NCI-H526 (cell line): Measurements from ENCODE around the gene GRM4.
A peak's percentile ranks its signal among the peaks of the same experiment; 100 is the strongest.

Experiments used
- DNase-seq, 2 experiments: peaks; one replicate each; lab custom pipeline; 2025; lab: John Stamatoyannopoulos, UW

Gene GRM4

DNA sequence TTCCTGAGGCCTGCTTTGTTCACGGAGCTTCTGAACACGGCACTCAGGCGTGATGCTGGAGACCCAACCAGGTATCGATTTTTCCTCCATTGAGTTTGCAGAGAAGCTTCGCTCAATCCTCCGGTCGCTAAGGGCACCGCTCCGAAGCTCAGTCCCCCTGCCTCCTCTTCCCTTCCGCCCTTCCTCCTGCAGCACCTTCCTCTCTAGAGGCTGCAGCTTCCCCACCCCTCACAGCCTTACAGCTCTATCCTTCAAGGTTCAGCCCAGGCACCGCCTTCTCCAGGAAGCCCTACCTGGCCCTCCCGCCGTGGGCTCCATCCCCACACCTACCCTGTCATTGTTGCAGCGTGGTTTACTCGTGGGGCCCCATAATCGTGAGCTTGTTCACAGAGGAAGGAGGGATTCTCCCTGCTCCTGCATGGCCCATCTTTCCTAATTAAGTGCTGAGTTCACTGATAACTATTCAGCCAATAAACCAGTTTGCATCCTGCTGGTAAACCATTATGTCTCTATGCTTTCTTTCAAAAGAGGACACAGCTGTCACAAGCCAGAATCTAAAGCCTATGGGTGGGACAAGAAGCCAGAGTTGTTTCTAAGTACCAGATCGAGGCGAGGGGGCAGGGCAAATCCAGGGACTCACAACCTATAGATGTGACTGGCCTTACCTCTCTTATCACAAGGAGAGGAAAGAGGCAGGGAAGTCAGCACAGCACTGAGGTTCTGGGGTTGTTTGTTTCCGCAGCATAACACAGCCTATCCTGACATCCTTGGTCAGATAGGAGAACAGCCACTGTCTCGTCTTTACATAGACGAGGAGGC, 152.0 kb downstream of the GRM4 start:
- no peak for DNase-seq

DNA sequence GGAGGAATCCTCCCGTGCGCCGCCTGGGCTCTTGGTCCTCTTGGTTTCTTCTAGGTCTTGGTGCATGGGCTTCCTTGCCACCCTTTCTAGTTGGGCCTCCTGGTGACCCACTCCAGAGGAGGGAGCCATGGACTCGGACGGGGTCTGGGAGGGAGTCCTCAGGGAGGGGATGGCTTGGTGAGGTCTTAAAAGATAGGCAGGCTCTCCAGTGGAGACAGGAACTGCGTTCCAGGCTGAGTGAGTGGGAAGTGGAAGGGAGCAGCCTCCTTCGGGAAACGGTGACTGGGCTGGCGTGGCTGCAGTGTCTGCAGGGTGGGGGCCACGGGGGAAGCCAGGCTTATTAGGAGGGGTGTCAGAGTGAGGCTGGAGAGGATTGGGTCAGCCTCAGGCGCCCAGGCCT, 152.8 kb downstream of the GRM4 start:
- no peak for DNase-seq

DNA sequence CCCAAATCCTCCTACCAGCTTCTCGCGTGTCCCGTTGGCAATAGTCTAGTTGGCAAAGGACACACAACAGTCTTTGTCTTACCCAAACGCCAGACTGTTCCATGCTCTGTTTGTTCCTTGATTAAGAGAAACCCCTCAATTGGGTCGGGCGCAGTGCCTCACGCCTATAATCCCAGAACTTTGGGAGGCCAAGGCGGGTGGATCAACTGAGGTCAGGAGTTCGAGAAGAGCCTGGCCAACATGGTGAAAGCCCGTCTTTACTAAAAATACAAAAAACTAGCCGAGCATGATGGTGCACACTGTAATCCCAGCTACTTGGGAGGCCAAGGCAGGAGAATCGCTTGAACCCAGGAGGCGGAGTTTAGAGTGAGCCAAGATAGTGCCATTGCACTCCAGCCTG, 153.7 kb downstream of the GRM4 start:
- DNase-seq: no peak

DNA sequence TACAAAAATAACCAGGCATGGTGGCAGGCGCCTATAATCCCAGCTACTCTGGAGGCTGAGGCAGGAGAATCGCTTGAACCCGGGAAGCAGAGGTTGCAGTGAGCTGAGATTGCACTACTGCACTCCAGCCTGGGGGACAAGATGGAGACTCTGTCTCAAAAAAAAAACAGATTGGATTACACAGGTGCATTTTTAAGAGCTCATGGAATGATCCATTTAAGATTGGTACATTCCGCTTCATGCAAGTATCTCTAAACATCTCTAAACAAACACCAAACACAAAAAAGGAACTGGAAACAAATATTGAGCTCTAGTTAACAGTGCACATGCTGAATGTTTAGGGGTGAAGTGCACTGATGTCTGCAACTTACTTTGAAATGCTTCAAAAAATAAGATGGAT, 154.3 kb downstream of the GRM4 start:
- DNase-seq: no peak

DNA sequence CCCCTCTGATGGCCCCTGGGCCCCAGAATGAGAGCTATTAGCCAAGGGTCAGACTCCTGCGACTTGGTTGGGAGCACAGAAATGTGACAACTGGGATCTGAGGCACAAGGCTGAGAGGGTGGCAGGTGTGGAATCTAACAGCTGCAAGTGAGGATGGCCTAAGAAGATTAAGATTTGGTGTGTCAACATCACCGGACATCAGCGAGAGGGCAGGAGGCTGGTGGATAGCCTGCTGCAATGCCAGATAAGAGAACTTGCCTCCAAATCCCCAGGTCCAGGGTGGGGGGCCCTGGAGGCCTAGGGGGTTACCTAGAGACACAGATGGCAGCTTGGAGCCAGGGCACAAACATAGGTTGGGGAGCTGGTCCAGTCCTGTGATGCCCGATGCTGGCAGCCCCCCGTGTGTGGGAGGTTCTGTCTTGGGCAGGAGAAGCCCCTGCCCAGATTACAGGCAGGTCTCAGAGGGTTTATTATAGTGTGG, 155.8 kb downstream of the GRM4 start:
- no peak for DNase-seq

DNA sequence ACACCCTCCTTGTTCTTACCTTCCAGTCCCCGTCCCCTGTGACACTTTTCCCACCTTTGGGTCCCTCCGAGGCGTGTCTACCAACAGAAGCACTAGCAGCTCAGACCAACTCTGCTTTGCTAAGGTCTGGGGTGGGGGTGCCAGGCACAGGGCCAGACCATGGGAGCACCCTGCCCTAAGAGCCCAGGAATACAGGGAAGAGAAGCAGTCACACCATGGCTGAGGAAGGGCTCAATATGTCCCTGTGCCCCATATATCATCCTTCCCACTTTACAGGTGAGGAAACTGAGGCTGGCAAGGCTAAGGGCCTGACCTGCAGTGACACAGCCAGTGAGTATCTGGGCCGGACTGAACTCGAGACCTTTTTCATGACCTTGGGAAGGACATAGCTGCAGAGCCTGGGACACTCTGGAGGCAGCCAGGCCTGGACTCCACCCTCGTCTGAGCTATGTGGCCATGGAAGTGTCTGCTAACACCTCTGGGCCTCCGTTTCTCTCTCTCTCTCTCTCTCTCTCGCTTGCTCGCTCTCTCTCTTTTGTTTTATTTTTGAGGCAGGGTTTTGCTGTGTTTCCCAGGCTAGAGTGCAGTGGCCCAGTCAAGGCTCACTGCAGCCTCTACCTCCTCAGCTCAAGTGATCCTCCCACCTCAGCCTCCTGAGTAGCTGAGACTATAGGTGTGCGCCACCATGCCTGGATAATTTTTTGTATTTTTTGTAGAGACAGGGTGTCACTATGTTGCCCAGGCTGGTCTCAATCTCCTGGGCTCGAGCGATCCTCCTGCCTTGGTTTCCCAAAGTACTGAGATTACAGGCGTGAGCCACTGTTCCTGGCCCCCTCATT, 156.7 kb downstream of the GRM4 start:
- DNase-seq: no peak

DNA sequence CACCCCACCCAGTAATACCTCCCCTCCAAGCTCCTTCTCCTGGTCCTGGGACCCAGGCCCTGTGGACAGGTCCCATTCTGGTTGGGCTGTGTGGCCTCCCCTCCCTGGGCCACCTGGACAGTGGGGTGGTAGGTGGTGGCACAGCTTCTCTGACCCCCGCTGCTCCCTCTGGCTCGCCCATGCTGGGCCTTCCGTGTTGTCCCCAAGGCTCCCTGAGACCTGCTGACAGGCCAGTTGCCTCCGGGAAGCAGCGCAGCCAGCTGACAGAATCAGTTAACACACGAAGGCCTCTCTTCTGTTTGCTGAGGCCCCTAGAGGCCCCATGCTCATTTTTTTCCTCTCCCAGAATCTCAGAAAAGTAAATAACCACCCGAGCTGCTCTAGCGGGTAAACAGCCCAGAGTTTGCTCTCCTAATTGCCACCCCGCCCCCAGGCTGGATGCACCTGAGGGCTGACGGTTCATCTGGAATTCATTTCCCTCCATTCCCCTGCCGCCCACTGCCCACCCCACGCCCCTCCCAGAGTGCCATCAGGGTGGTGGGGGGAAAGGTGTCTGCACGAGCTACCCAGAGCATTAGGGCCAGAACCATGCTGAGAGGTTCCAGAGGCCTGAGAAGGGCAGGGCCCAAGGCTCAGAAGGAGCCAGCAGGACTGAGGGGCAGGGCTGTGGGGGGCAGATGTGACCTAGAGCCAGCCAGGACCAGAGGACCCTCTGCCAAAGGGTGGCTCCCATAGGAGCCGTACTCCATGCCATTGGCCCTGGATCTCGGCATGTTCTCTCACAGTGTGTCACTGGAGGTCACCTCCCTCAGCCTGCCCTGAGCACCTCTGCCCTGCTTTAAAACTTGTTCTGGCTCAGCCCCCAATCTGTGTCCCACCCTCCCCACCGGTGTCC, 157.5 kb downstream of the GRM4 start:
- peak; percentile 87 to 93 for DNase-seq

DNA sequence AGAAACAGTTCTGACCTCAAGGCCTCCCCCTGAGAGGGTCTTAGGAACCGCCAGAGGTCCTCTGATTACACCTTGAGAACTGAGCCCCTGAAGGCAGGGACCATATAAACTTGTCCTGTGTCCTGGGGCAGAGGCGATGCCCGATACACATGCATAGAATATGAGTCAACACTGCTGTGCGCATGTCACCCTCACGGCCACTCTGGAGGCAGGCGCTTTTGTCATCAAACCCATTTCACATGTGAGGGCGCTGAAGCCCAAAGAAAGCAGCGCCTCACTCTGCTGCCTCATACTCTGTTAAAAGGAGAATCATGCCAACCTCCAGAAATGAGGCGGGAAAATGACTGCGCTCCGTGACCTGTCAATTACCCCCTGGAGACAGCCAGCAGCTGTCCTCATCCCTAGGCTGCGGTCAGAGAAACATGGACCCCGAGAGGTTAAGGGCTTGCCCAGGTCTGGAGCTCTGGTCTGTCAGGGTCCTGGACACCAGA, 158.3 kb downstream of the GRM4 start:
- DNase-seq: peak in 1 of 2 experiments; percentile 23

DNA sequence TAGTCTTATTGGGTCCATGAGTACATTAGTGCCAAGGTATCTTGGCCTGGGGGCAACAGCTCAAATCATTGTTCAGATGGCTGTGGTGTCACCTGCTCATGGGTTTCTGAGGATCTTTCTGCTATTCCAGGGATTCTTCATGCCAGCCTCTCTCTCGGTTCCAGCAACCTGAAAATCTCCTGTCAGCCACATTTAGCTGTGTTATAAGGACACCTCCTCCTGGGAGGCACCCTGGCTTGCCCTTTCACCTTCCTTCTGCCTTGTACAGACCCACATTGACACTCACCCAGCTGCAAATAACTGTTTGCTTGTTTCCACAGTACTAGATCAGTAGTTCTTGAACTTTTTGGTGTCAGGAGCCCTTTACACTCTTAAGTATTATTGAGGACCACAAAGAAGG, 159.9 kb downstream of the GRM4 start:
- no peak for DNase-seq

DNA sequence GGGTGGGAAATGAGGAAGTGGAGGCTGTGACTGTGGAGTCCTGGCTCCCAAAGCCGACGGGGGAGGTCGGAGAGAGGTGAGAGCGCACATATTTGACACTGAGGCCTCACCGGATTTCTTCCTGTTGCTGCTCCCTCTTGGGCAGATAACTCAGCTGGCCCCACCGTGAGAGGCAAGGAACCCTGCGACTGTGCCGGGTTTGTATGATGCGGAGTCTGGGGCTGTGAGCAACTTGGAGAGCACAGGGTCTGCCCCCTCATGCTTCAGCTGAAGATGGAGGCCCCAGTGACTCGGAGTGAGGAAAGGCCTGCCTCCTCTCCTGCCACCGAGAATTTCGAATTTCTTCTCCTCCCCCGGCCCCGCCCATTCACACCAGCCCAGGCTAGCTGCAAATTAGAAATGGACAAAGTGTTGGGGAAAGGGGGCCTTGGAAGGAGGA, 160.6 kb downstream of the GRM4 start:
- no peak for DNase-seq

DNA sequence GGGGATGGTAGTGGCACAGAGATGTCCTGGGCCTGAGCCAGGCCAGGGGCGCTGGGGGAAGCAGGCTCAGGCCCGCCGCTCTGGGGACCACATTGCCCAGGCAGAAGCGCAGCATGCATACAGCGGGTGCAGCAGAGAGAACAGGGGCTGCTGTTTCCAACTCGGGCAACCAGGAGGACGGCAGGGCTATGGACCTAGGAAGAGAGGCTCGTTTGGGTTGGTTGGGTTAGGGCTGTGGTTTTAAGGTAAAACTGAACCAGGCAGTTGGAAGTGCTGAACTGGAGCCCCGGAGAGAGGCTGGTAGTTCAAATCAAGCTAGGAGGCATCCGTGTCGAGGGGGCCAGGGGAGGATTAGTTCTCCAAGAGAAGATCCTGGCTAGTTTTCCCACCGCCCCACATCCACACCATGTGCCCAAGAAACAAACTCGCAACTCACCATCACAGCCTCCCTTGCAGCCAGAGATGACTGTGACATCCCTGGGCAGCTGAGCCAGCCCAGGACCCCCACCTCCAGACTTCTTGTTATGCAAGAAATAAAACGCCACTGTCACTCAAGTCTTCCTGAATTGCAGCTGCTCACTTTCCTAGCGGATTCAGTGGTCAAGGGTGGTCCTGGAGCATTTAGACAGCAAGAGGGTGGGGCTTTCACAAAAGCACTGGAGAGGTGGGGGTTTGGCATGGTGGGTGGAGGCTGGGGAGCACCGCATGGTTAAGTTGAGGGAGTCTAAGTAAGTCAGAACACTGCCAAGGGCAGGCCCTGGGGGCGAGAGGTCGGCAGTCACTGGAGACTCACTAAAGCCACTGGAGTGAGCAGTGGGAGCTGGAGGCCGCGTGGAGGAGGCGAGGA, 161.2 kb downstream of the GRM4 start:
- no peak for DNase-seq

DNA sequence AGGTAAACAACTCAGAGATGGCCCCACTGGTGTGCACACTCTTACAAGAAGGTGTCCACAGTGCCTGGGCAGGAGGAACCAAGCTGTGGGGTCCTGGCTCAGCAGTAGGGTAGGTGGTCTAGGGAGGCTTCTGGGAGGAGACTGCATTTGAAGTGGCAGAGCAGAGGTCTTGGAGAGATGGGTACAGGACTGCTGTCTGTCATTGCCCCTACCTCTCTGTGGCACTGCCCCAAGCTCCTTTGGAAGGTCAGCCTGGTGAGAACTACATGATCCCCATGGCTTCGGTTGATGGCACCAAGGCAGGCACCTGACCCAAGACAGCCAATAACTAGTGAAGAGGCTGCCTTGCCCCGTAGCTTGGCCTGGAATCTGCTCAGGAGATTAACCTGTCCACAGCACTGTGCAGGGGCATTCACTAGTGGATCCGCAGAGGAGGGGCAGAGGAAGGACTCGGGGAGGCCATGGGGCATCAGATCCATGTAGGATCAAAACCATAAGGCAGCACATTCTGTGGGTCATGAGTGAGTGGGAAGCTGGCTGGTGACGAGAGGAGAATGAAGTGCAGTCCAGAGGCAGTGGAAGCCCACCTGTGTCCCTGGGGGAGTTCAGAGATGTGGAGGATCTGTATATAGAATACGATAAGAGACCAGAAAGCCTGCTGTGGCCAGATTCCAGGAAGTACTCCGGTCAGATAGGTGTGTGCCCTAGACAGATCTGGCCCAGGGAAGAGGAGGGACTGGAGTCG, 162.0 kb downstream of the GRM4 start:
- no peak for DNase-seq

DNA sequence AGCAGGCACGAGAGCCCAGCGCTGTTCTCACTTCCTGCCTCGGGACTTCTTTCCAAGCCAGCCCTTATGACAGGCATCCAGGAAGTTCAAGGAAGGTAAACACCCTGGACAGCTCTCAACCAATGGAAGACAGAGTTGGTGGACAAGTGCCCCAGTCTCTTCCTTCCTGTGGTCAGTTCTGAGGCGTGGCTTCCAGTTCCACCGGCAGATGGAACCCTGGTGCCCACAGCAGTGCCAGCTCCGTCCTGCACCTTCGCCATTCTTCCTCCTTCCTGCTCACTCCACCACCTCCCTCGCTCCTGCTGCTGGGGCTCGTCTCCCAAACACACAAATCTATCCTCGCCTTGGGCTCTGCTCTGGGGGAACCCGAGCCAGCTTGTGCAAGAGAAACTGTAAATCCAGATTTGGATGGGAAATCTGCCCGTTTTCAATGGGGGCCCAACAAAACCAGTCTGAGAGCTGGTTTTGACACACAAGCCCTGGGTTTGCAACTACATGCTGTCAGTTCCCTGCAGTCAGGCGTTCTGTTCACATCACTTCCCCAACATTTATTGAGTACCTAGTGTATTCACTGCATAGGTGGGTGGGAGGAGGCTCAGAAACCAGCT, 162.7 kb downstream of the GRM4 start:
- DNase-seq: peak in 1 of 2 experiments; percentile 17

DNA sequence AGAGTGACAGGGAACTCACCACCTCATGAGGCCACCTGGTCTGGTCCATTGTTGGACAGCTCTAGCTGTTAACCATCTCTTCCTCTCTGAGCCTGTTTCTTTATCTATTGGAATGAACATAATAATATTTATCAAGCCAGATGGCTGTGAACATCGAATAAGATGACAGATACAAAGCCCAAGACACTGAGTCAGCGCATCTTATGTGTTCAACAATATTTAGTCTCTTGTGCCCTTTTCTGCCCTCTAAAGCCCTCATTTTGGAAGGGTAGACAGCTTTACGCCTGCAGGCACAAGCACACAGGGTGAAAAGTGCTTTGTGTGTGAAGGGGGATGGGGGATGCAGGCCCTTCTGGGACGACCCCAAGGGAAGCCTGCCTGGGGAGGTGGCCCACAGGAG, 164.0 kb downstream of the GRM4 start:
- no peak for DNase-seq

DNA sequence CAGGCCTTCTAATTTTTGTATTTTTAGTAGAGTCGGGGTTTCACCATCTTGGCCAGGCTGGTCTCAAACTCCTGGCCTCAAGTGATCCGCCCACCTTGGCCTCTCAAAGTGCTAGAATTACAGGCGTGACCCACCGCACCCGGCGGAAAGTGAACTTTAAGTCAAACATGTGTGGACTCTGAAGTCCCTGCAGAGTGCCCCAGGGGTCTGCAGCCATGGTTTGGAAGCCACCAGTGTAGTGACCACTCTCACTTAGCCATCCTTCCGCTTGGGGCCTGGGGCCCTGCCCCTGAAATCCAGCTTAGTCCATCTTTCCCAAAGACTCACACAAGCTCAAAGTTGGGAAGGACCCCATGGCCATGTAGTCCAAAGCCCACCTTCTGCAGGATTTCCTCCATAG, 164.5 kb downstream of the GRM4 start:
- no peak for DNase-seq

DNA sequence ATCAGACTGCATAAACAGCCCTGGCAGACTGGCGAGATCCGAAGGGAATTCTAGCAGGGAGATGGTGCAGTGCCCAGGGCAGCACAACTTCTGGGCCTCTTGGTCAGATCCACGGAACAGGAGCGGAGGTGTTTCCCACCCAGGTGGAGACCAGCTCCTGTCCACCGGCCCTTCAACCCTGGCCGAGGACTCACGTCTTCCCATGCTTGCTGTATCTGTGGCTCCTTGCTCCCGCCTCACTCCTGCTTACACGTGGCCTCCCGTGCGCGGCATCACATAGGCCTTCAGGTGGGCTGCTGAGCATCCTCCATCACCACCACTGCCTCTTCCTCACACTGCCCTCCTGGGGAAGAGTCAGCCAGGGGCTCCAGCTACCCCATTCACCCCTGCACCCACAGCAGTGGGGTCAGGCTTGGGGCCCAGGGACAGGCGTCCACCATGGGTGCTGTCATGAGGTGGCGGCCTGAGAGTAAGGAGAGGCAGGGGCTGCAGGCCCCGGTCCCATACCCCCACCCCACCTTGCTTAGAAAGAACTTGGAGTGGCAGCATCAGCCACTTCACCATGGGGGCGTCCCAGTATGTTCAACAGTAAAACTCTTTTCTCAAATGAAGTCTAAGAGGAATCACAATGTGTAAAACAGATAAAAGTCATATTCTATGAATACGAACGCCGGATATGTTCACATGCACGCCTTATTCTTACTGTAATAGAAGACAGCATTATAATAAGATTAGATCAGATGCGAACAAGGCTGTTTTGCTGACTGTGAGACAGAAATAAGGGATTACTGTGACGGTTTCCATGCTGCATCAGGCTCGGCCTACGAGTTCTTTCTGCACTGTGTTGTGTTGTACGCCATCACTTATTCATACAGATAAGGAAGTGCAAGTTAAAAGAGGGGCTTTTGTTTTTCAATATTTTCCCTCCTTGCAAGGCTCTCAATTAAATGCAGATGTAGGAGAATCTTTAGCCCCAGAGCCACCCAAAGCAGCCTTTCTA, 165.4 kb downstream of the GRM4 start:
- no peak for DNase-seq

DNA sequence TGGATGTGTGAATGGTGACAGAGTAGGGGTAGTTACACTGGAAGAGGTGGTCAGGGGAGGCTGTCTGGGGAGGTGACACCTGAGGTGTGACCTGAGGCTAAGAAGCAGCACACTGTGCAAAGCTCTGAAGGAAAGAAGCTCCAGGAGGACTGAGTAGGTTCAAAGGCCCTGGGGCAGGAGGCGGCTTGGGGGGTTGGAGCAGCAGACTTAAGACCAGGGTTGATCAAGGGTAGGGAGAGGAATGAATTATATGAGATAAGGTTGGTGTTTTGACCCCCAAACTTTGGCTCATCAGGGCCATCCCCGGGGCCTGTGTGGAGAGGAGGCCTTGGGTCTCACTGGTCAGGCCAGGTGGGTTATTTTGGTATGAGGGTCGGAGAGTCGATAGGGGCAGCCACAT, 166.1 kb downstream of the GRM4 start:
- no peak for DNase-seq

DNA sequence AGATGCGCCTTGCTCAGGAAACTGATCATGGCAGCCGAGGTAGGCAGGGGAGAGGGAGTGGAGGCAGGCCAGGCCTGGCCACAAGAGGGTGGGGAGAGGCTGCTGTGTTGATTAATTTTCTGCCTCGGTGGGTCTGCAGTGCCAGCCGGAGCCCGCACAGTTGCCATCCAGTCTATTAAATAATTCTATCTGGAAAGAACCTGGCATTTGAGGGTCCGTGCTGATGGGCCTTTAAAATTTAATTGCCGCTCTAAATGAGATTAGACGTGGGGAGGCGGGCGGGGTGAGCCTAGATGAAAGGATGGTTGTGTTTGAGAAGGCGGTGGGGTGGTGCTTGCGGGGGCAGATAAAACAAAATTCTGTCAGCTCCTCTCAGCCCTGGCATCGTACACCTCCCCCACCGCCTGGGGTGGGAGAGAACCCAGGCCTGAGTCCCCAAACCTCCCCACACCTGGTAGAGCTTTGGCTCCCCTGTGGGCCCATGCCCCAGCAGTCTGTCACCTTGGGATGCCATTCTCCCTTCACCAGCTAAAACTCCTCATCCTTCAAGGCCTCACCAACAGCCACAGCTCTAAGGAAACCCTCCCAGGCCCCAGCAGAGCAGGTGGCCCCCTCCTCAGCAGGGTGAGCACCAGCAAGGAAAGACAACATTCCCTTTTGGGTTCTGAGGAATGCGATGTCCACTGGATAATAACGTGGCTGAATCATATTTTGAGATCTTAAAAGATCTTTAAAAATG, 167.3 kb downstream of the GRM4 start:
- DNase-seq: no peak
